Gastroesophageal sphincter (tissue), 4 donors: ENCODE results near the gene GSG1L2. TPM values are rescaled to one million over a fixed set of nuclear protein-coding genes. Genes with fewer than 3 reads are reported as not detected.

Experiments
- ATAC-seq: fragments of 150-250 bp; one replicate; pipeline ENCODE4 v1.9.1; 2016; ENCODE audit warnings: mild to moderate bottlenecking, moderate library complexity
- H3K27ac ChIP-seq, 4 donors: fragments of 200-600 bp; sonication (generic) in 3 of 4; 1 replicate in 3 of 4; 2 replicates in 1 of 4; pipeline ENCODE4 v1.5.1; 2016 to 2019
- H3K27me3 ChIP-seq: fragments of 200-600 bp; sonication (generic); one replicate; pipeline ENCODE4 v1.5.1; 2019
- H3K36me3 ChIP-seq, 2 donors: fragments of 200-600 bp; sonication (generic); one replicate each; pipeline ENCODE4 v1.5.1; 2019; ENCODE audit warnings: control low read depth in 1 of 2
- H3K4me1 ChIP-seq, 3 donors: fragments of 200-600 bp; sonication (generic); 1 replicate in 2 of 3; 2 replicates in 1 of 3; pipeline ENCODE4 v1.5.1; 2016 to 2019; ENCODE audit warnings: control low read depth in 2 of 3
- H3K4me3 ChIP-seq, 2 donors: fragments of 200-600 bp; sonication (generic); one replicate each; pipeline ENCODE4 v1.5.1; 2019; ENCODE audit warnings: mild to moderate bottlenecking in 1 of 2, moderate library complexity in 1 of 2
- H3K9me3 ChIP-seq, 3 donors: fragments of 200-600 bp; sonication (generic); one replicate each; pipeline ENCODE4 v1.5.1; 2017 to 2019; ENCODE audit warnings: control low read depth in 2 of 3
- EP300 ChIP-seq: sonication (generic); formaldehyde crosslinking; IDR thresholded peaks from one replicate; pipeline ENCODE4 v1.6.1; 2017; ENCODE audit warnings: antibody characterized with exemption, mild to moderate bottlenecking
- POLR2A ChIP-seq, 2 donors: fragments of 450-650 bp; IDR thresholded peaks; one replicate each; pipeline ENCODE4 v1.6.1; 2017; ENCODE audit warnings: antibody characterized with exemption in 2 of 2, mild to moderate bottlenecking in 2 of 2, moderate library complexity in 1 of 2
- POLR2AphosphoS5 ChIP-seq: sonication (generic); formaldehyde crosslinking; IDR thresholded peaks from one replicate; pipeline ENCODE4 v1.6.1; 2017; ENCODE audit warnings: antibody characterized with exemption
- WGBS, 2 donors: methylation state at CpG; one replicate each; pipeline ENCODE4 v1.1.5; 2018; ENCODE audit warnings: low coverage in 1 of 2; 5-methylcytosine and 5-hydroxymethylcytosine counted together
- total RNA-seq, 4 donors: library from RNA; depleted of rRNA; stranded (reverse); fragments of >200 nt; gene quantifications; one replicate each; pipeline ENCODE4 v1.1.0, GENCODE V29; 2016
- TF ChIP-seq, protein P1 (sequence below), 4 experiments: fragments of 200-600 bp in 2 of 4; fragments of 450-650 bp in 2 of 4; sonication (generic) in 1 of 4; IDR thresholded peaks; one replicate each; pipeline ENCODE4 v1.5.1; 2017 to 2019; ENCODE audit warnings: antibody characterized with exemption in 4 of 4, mild to moderate bottlenecking in 2 of 4, moderate library complexity in 2 of 4

Gene GSG1L2
- total RNA-seq, 4 donors from 2014 or later, result not detected

DNA sequence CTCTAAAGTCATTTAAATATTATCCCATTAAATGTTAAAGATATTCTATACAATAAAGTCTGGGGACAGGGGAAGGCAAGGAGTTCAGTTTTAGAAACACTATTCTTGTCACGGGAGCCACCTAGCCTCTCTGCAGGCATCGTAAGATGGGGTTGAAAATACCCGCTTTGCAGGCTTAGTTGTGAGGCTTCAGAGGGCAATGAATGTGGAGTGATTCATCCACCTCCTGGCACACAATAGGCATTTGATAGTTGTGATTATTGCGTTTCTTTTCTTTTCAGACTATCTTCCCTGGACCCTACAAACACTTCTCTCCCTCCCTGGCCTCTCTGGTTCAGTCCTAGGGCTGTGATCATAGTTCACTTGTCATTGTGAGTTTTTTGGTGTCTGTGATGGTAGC, 23.4 kb upstream of the GSG1L2 start:
- Histone ChIP-seq H3K9me3 (no peaks in the 10 kb centered on the region), H3K36me3 (no peaks in the 10 kb centered on the region), H3K27me3 (no peaks in the 10 kb centered on the region), H3K27ac (no peak overlapping the region), H3K4me3 (no peak overlapping the region), H3K4me1 (peaks cover 15 to 41% (median 24%) of the 10 kb centered on the region in 3 donors)
- ATAC-seq, result no peak
- WGBS, 2 donors, result 80 to 94% methylated on average over 1 to 4 of the region's 4 CpGs
- TF ChIP-seq, protein P1, sequence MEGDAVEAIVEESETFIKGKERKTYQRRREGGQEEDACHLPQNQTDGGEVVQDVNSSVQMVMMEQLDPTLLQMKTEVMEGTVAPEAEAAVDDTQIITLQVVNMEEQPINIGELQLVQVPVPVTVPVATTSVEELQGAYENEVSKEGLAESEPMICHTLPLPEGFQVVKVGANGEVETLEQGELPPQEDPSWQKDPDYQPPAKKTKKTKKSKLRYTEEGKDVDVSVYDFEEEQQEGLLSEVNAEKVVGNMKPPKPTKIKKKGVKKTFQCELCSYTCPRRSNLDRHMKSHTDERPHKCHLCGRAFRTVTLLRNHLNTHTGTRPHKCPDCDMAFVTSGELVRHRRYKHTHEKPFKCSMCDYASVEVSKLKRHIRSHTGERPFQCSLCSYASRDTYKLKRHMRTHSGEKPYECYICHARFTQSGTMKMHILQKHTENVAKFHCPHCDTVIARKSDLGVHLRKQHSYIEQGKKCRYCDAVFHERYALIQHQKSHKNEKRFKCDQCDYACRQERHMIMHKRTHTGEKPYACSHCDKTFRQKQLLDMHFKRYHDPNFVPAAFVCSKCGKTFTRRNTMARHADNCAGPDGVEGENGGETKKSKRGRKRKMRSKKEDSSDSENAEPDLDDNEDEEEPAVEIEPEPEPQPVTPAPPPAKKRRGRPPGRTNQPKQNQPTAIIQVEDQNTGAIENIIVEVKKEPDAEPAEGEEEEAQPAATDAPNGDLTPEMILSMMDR (IDR thresholded peaks at IDR 0.05), result no peak
- no peak for TF ChIP-seq POLR2AphosphoS5
- no peak for TF ChIP-seq EP300
- no peak for TF ChIP-seq POLR2A (IDR thresholded peaks at IDR 0.05)

DNA sequence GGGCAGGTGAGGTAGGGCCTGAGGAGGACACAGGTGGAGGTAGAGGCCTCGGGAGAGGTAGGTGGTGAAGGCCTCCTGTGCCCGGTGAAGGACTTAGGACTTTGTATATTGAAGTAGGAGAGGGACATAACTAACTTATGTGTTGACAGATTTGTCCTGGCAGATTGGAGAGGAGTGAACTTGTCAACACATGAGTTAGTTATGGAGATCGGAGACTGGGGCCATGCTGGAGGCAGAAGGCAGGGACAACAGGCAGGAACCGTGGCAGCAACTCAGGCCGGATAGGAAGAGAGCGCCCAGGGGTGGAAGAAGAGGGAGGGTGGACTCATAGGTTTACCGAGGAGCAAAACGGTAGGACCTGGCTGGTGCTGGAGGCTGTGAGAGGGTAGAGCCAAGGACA, 22.3 kb upstream of the GSG1L2 start:
- H3K27me3 ChIP-seq, result no peaks in the 10 kb centered on the region
- TF ChIP-seq POLR2AphosphoS5 (no peak), EP300 (no peak), POLR2A (IDR thresholded peaks at IDR 0.05) (no peak)
- TF ChIP-seq, protein P1 (IDR thresholded peaks at IDR 0.05), result no peak
- no peaks in the 10 kb centered on the region for H3K36me3 ChIP-seq
- H3K4me1 ChIP-seq, result peaks cover 15 to 51% (median 24%) of the 10 kb centered on the region in 3 donors
- H3K4me3 ChIP-seq, result no peak overlapping the region
- WGBS, 2 donors, result 82 to 84% methylated on average over 7 to 8 of the region's 8 CpGs
- H3K9me3 ChIP-seq, result no peaks in the 10 kb centered on the region
- ATAC-seq, result no peak
- H3K27ac ChIP-seq, result peak overlapping the region in 3 of 4 donors; percentile 4 to 91 (median 89)

DNA sequence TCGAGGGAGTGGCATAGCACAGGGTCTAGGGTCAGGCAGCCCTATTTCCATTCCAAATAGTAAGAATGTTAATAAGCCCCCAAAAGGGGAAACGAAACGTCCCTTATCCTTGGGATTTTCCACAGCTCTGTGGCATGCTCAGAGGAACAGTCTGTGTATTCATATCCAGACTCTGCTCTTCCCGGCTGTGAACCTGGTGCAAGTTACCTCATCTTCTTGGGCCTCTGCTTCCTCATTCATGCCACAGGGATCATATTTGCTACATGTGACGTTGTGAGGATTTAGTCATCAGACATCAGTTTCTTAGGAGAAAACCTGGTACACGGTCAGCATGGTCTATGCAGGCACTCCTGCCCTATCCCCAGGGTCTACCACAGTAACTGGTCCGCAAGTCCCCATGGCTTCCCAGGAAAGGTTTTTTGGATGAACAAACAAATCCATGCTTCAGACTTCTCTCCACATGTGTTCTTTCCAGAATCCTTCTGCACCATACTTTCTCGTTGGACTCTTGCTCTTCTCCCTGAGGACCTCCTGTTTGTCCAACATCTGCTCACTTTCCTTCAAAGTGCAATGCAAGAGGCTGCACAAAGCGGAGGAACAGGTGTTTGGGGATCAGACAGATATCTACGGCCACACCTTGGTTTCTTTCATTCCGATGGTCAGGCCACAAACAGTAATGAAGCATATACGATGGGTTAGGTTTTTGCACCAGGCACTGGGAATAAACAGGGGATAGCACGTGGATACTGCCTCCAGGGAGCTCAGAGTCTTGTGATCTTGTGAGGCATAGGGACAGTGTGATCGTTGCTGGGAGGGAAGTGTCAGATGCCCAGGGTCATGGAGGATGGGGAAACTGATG, 21.5 kb upstream of the GSG1L2 start:
- ATAC-seq, result peak; percentile 47
- H3K9me3 ChIP-seq, result no peaks in the 10 kb centered on the region
- H3K4me1 ChIP-seq, result peaks cover 15 to 59% (median 30%) of the 10 kb centered on the region in 3 donors
- WGBS, 2 donors, result 54 to 76% methylated on average over 8 to 9 of the region's 14 CpGs
- peak; percentile 54 for TF ChIP-seq POLR2AphosphoS5
- TF ChIP-seq, protein P1 (IDR thresholded peaks at IDR 0.05), result no peak
- H3K27me3 ChIP-seq, result no peaks in the 10 kb centered on the region
- H3K4me3 ChIP-seq, result no peak overlapping the region
- H3K27ac ChIP-seq, result peak overlapping the region; percentile 70 to 97 (median 90)
- H3K36me3 ChIP-seq, result no peaks in the 10 kb centered on the region

DNA sequence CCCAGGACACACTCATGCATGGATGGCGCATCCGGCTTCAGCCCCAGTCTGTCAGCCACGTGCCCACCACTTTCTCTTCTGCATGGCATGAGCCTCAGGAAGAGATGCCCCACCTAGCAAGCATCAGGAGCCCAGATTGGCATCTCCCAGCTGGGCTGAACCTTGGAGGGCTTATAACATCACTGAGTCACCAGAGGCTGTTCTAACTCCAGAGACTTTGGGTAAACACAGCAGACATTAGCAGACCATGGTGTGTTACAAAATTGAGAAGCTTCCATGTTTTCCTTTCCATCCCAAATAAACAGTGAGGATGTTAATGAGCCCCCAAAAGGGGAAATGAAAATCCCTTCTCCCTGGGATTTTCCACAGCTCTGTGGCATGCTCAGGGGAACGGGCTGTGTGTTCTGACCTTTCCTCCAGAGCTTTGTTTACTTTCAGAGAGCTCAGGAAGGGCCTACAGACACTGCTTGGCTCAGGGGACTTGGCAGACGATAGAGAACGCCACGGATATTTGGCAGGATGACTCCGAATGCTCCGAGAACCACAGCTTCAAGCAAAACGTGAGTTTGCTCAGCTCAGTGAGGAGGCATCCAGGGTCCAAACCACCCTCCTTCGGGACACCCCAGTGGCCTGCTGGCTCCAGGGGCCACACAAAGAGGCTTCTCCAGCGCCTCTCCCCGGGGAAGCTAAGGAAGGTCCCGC, 20.3 kb upstream of the GSG1L2 start:
- ATAC-seq, result peak; percentile 88
- WGBS, 2 donors, result 35 to 38% methylated on average over 8 to 10 of the region's 14 CpGs
- no peak overlapping the region for H3K4me3 ChIP-seq
- no peaks in the 10 kb centered on the region for H3K36me3 ChIP-seq
- TF ChIP-seq POLR2AphosphoS5 (peak; percentile 91), EP300 (no peak)
- TF ChIP-seq, protein P1 (IDR thresholded peaks at IDR 0.05), result peak in 2 of 4 experiments; percentile 12 to 19
- peaks cover 15 to 71% (median 35%) of the 10 kb centered on the region in 3 donors for H3K4me1 ChIP-seq
- H3K9me3 ChIP-seq, result no peaks in the 10 kb centered on the region
- H3K27me3 ChIP-seq, result no peaks in the 10 kb centered on the region
- peak overlapping the region; percentile 70 to 97 (median 90) for H3K27ac ChIP-seq
